H1 (cell line): Measurements from ENCODE around the gene DDX56.

ENCODE experiments used
- CREB1 ChIP-seq: IDR thresholded peaks from 2 replicates; pipeline ENCODE4 v1.6.1; 2012; ENCODE audit warnings: inconsistent platforms
- EP300 ChIP-seq, 2 experiments: IDR thresholded peaks; 1 replicate in 1 of 2; 2 replicates in 1 of 2; pipeline ENCODE4 v1.6.1; 2011 to 2012; ENCODE audit warnings: low read depth in 2 of 2, low read length in 2 of 2, mild to moderate bottlenecking in 2 of 2, borderline replicate concordance in 1 of 2, inconsistent platforms in 1 of 2, moderate library complexity in 1 of 2
- EZH2 ChIP-seq: fragments of 200-600 bp; sonication (generic); IDR thresholded peaks from 2 replicates; pipeline ENCODE4 v1.7.1; 2012; ENCODE audit warnings: low read depth, mild to moderate bottlenecking, moderate library complexity, low read length, inconsistent platforms; ENCODE audit not compliant: severe bottlenecking
- JUN ChIP-seq: IDR thresholded peaks from 2 replicates; pipeline ENCODE4 v1.6.1; 2011; ENCODE audit warnings: low read depth, mild to moderate bottlenecking, improper control_type of control experiment, low read length
- POLR2A ChIP-seq, 2 experiments: IDR thresholded peaks; 1 replicate in 1 of 2; 2 replicates in 1 of 2; pipeline ENCODE4 v1.6.1; 2011; ENCODE audit warnings: low read depth in 2 of 2, low read length in 2 of 2, mild to moderate bottlenecking in 2 of 2; ENCODE audit errors: control extremely low read depth in 1 of 2
- SP1 ChIP-seq: IDR thresholded peaks from 2 replicates; pipeline ENCODE4 v1.6.1; 2011; ENCODE audit warnings: low read depth, low read length
- TAF1 ChIP-seq: IDR thresholded peaks from 2 replicates; pipeline ENCODE4 v1.6.1; 2011; ENCODE audit warnings: mild to moderate bottlenecking, low read depth, low read length
- YY1 ChIP-seq: IDR thresholded peaks from 2 replicates; pipeline ENCODE4 v1.6.1; 2011; ENCODE audit warnings: low read depth, mild to moderate bottlenecking, low read length
- TF ChIP-seq, protein P1 (sequence below), 3 experiments: IDR thresholded peaks; 1 replicate in 2 of 3; 2 replicates in 1 of 3; pipeline versions ENCODE4 v1.5.1 to v1.6.1; 2011; ENCODE audit warnings: low read length in 3 of 3, mild to moderate bottlenecking in 3 of 3, inconsistent platforms in 2 of 3, low read depth in 1 of 3, moderate library complexity in 1 of 3; ENCODE audit not compliant: insufficient read depth in 1 of 3; ENCODE audit errors: control extremely low read depth in 1 of 3

DNA sequence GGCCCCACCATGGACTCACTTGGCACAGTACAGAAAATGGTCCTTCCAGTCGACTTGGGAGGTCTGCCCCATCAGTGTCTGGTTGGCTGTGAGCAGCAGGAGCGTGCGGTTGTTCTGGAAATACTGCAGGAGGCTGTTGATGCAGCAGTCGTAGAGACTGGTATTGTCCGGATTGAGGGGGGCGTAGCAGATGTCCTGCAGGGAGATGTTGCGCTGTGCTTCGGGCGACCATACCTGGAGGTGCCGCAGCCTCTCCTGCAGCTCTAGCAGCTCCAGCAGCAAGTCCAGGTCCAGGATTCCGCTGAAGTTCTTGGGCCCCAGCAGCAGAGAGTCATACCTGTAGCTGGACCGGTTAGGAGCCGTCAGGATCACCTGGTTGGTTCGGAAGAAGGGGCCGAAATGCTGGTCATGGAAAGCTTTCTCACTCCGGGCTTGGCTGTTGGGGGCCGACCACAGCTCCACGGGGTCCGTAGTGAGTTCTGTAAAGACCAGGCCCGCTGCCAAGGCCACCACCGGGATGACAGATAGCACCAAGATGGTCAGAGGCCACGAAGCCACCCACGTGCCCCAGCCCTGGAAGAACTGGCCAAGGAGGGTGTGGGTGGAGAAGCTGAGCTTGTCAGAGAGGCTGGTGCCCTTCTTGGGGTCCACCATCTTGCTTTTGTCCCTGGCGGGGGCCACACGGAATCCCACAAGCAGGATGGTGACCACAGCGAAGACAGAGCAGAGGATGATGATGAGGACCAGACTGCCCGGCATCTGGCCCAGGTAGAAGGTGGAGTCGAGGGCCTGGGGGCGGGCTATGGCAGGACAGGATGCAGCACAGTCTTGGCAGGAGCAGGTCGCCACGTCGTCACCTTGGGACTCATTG, 34.7 kb downstream of the DDX56 start:
- TF ChIP-seq, protein P1, sequence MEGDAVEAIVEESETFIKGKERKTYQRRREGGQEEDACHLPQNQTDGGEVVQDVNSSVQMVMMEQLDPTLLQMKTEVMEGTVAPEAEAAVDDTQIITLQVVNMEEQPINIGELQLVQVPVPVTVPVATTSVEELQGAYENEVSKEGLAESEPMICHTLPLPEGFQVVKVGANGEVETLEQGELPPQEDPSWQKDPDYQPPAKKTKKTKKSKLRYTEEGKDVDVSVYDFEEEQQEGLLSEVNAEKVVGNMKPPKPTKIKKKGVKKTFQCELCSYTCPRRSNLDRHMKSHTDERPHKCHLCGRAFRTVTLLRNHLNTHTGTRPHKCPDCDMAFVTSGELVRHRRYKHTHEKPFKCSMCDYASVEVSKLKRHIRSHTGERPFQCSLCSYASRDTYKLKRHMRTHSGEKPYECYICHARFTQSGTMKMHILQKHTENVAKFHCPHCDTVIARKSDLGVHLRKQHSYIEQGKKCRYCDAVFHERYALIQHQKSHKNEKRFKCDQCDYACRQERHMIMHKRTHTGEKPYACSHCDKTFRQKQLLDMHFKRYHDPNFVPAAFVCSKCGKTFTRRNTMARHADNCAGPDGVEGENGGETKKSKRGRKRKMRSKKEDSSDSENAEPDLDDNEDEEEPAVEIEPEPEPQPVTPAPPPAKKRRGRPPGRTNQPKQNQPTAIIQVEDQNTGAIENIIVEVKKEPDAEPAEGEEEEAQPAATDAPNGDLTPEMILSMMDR (IDR thresholded peaks at IDR 0.05; ENCODE audit: control extremely low read depth in 1 of 3, insufficient read depth in 1 of 3, low read depth in 1 of 3, low read length in 3 of 3), result no peak
- no peak for TF ChIP-seq SP1
- no peak for TF ChIP-seq EZH2
- no peak for TF ChIP-seq JUN
- TF ChIP-seq EP300 (IDR thresholded peaks at IDR 0.05; ENCODE audit: borderline replicate concordance in 1 of 2, low read depth in 2 of 2, low read length in 2 of 2), result no peak
- TF ChIP-seq POLR2A (IDR thresholded peaks at IDR 0.05; ENCODE audit: control extremely low read depth in 1 of 2, low read depth in 2 of 2, low read length in 2 of 2), result no peak
- no peak for TF ChIP-seq CREB1
- TF ChIP-seq TAF1, result no peak
- TF ChIP-seq YY1, result no peak
